Caco-2 (cell line): ENCODE measurements around the gene FRA10AC1. TPM values are rescaled to one million over a fixed set of nuclear protein-coding genes. Genes with fewer than 3 reads are reported as not detected.

Experiments
- BruUV-seq: library from RNA; stranded (reverse); fragments of 400-500 nt; replicated peaks from 2 replicates; lab custom pipeline; 2021; lab: Mats Ljungman, UMichigan
- CTCF ChIA-PET: fragments of 300-600 bp; sonication (Branson Sonifier 250); formaldehyde crosslinking; loops from one replicate; lab custom pipeline; 2022; ENCODE audit warnings: antibody characterized with exemption; lab: Charles Lee
- POLR2A ChIA-PET: fragments of 300-600 bp; sonication (Branson Sonifier 250); formaldehyde crosslinking; loops from one replicate; lab custom pipeline; 2022; ENCODE audit warnings: antibody characterized with exemption; lab: Charles Lee
- DNase-seq, 2 experiments: peaks; one replicate each; pipeline versions ENCODE4 v3.0.0 to v3.0.0-alpha.2; 2020 to 2022
- H3K27me3 ChIP-seq: replicated peaks from 2 replicates; pipeline ENCODE4 v1.6.0; 2011; ENCODE audit warnings: low read length; ENCODE audit not compliant: control insufficient read depth, insufficient read depth
- H3K36me3 ChIP-seq: 2 replicates; pipeline ENCODE4 v1.5.1; 2011; ENCODE audit warnings: low read length; ENCODE audit not compliant: control insufficient read depth, insufficient read depth
- H3K4me1 ChIP-seq: fragments of 250-450 bp; sonication (Bioruptor Pico); 2 replicates; pipeline ENCODE4 v1.5.1; 2020; ENCODE audit warnings: mild to moderate bottlenecking
- H3K4me3 ChIP-seq: 2 replicates; pipeline ENCODE4 v1.5.1; 2011; ENCODE audit warnings: low read depth, mild to moderate bottlenecking, control low read depth, low read length
- H3K9me3 ChIP-seq: fragments of 250-450 bp; sonication (Bioruptor Pico); 2 replicates; pipeline ENCODE4 v1.5.1; 2020; ENCODE audit warnings: mild to moderate bottlenecking, moderate library complexity
- H3K27ac Mint-ChIP-seq: one replicate; pipeline ENCODE4 v1.8.0; 2022; ENCODE audit warnings: mixed read lengths; ENCODE audit not compliant: unreplicated experiment
- H3K27me3 Mint-ChIP-seq: one replicate; pipeline ENCODE4 v1.8.0; 2022; ENCODE audit warnings: mixed read lengths; ENCODE audit not compliant: insufficient read depth, unreplicated experiment
- H3K36me3 Mint-ChIP-seq: one replicate; pipeline ENCODE4 v1.8.0; 2022; ENCODE audit warnings: mild to moderate bottlenecking, mixed read lengths; ENCODE audit not compliant: insufficient read depth, unreplicated experiment
- H3K4me1 Mint-ChIP-seq: one replicate; pipeline ENCODE4 v1.8.0; 2022; ENCODE audit warnings: low read depth, mixed read lengths; ENCODE audit not compliant: unreplicated experiment
- H3K4me3 Mint-ChIP-seq: one replicate; pipeline ENCODE4 v1.8.0; 2022; ENCODE audit warnings: mild to moderate bottlenecking, moderate library complexity, mixed read lengths; ENCODE audit not compliant: unreplicated experiment
- H3K9me3 Mint-ChIP-seq: one replicate; pipeline ENCODE4 v1.8.0; 2022; ENCODE audit warnings: mixed read lengths; ENCODE audit not compliant: unreplicated experiment
- intact Hi-C: fragments of 100-400 bp; cut with micrococcal nuclease; formaldehyde crosslinking; loops from one replicate; pipeline ENCODE4 v1.10.0; 2022; ENCODE audit not compliant: unreplicated experiment
- total RNA-seq: library from RNA; stranded (reverse); gene quantifications from 2 replicates; pipeline ENCODE4 v1.2.3, GENCODE V29; 2022
- TF ChIP-seq, protein P1 (sequence below), 2 experiments: fragments of 200-600 bp in 1 of 2; IDR thresholded peaks; 1 replicate in 1 of 2; 2 replicates in 1 of 2; pipeline versions ENCODE4 v1.5.1 to v1.8.0; 2011 to 2022; ENCODE audit warnings: antibody characterized with exemption in 1 of 2, control low read depth in 1 of 2, inconsistent platforms in 1 of 2, low read depth in 1 of 2, low read length in 1 of 2, mild to moderate bottlenecking in 1 of 2, moderate library complexity in 1 of 2; ENCODE audit not compliant: insufficient read depth in 1 of 2, severe bottlenecking in 1 of 2, unreplicated experiment in 1 of 2

Gene FRA10AC1
- total RNA-seq, 1 experiment from 2014 or later, result 12.5 TPM

- Mint-ChIP-seq H3K9me3 (no peaks in the 10 kb centered on the region), H3K36me3 (no peaks in the 10 kb centered on the region), H3K27me3 (no peaks in the 10 kb centered on the region), H3K4me1 (no peaks in the 10 kb centered on the region), H3K4me3 (no peak overlapping the region), H3K27ac (no peak overlapping the region)
- TF ChIP-seq, protein P1, sequence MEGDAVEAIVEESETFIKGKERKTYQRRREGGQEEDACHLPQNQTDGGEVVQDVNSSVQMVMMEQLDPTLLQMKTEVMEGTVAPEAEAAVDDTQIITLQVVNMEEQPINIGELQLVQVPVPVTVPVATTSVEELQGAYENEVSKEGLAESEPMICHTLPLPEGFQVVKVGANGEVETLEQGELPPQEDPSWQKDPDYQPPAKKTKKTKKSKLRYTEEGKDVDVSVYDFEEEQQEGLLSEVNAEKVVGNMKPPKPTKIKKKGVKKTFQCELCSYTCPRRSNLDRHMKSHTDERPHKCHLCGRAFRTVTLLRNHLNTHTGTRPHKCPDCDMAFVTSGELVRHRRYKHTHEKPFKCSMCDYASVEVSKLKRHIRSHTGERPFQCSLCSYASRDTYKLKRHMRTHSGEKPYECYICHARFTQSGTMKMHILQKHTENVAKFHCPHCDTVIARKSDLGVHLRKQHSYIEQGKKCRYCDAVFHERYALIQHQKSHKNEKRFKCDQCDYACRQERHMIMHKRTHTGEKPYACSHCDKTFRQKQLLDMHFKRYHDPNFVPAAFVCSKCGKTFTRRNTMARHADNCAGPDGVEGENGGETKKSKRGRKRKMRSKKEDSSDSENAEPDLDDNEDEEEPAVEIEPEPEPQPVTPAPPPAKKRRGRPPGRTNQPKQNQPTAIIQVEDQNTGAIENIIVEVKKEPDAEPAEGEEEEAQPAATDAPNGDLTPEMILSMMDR (IDR thresholded peaks at IDR 0.05; ENCODE audit: insufficient read depth in 1 of 2, low read depth in 1 of 2, low read length in 1 of 2, severe bottlenecking in 1 of 2, unreplicated experiment in 1 of 2), result no peak
- H3K27me3 ChIP-seq, result no peaks in the 10 kb centered on the region
- no peaks in the 10 kb centered on the region for H3K9me3 ChIP-seq
- no TSS peak for BruUV-seq
- no peak for DNase-seq
- no peaks in the 10 kb centered on the region for H3K36me3 ChIP-seq
- H3K4me1 ChIP-seq, result no peaks in the 10 kb centered on the region
- CTCF ChIA-PET, result no interaction called here
- H3K4me3 ChIP-seq, result no peak overlapping the region
- POLR2A ChIA-PET, result interaction anchor here (0.5 kb wide), 1 partner anchor 180 kb away, joined by 8 read pairs; no protein-coding TSS in a partner anchor
- intact Hi-C loops, result no loop called here
Observed at GRCh38 chr10:93656155-93656554, 46.2 kb downstream of the FRA10AC1 start.

GRCh38 chr10:93654201-93654600 is 48.2 kb downstream of the FRA10AC1 start:
- CTCF ChIA-PET, result no interaction called here
- POLR2A ChIA-PET, result interaction anchor here (0.6 kb wide), 1 partner anchor 58 kb away, joined by 5 read pairs; no protein-coding TSS in a partner anchor
- Histone ChIP-seq H3K27me3 (no peaks in the 10 kb centered on the region), H3K4me1 (no peaks in the 10 kb centered on the region), H3K36me3 (no peaks in the 10 kb centered on the region), H3K9me3 (no peaks in the 10 kb centered on the region), H3K4me3 (no peak overlapping the region)
- no TSS peak for BruUV-seq
- no peak overlapping the region for H3K27ac Mint-ChIP-seq
- no peak overlapping the region for H3K4me3 Mint-ChIP-seq
- H3K4me1 Mint-ChIP-seq, result no peaks in the 10 kb centered on the region
- no peaks in the 10 kb centered on the region for H3K27me3 Mint-ChIP-seq
- no peak for DNase-seq
- H3K9me3 Mint-ChIP-seq, result no peaks in the 10 kb centered on the region
- H3K36me3 Mint-ChIP-seq, result no peaks in the 10 kb centered on the region
- TF ChIP-seq, protein P1 (IDR thresholded peaks at IDR 0.05; ENCODE audit: insufficient read depth in 1 of 2, low read depth in 1 of 2, low read length in 1 of 2, severe bottlenecking in 1 of 2, unreplicated experiment in 1 of 2), result no peak
- intact Hi-C loops, result no loop called here

DNA sequence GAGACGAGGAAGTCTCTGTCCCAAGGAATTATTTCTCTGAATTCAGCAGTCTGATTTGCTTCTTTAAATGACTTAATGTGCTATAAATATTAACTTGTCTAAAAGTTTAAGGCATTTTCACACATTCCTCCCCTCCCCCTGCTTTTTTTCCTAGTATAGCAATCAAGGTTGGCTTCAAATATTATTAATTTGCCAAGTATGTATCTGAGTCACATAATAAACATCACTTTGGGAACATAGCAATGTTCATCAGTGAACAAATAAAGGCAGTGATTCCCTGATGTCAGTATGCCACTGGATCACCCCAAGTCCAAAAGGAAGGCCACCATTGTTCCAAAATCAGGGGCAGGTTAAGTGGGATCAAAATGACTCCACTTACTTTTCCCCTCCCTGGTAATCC is 49.5 kb downstream of the FRA10AC1 start:
- no peaks in the 10 kb centered on the region for H3K4me1 ChIP-seq
- no peak overlapping the region for H3K27ac Mint-ChIP-seq
- BruUV-seq, result no TSS peak
- H3K9me3 ChIP-seq, result no peaks in the 10 kb centered on the region
- TF ChIP-seq, protein P1 (IDR thresholded peaks at IDR 0.05; ENCODE audit: insufficient read depth in 1 of 2, low read depth in 1 of 2, low read length in 1 of 2, severe bottlenecking in 1 of 2, unreplicated experiment in 1 of 2), result no peak
- CTCF ChIA-PET, result no interaction called here
- H3K9me3 Mint-ChIP-seq, result no peaks in the 10 kb centered on the region
- no peaks in the 10 kb centered on the region for H3K36me3 ChIP-seq
- no peaks in the 10 kb centered on the region for H3K36me3 Mint-ChIP-seq
- intact Hi-C loops, result no loop called here
- no peaks in the 10 kb centered on the region for H3K27me3 ChIP-seq
- no peak overlapping the region for H3K4me3 Mint-ChIP-seq
- POLR2A ChIA-PET, result no interaction called here
- no peaks in the 10 kb centered on the region for H3K27me3 Mint-ChIP-seq
- DNase-seq, result no peak
- H3K4me3 ChIP-seq, result no peak overlapping the region
- no peaks in the 10 kb centered on the region for H3K4me1 Mint-ChIP-seq
